Measurements from ENCODE around the gene OAS2.

OAS2 gene

GRCh38 chr12:112965643-112966042, 12.7 kb upstream of the OAS2 start:
- no peak for TF ChIP-seq CTCF (IDR thresholded peaks at IDR 0.05; ENCODE audit: low read depth, low read length)
- DNase-seq (ENCODE audit: extremely low read depth, low read depth) = no peak

- no peak for DNase-seq (ENCODE audit: extremely low read depth, low read depth)
- no peak for TF ChIP-seq CTCF (IDR thresholded peaks at IDR 0.05; ENCODE audit: low read depth, low read length)
Observed at GRCh38 chr12:112967306-112967705, 11.0 kb upstream of the OAS2 start.

GRCh38 chr12:112967858-112968257, 10.5 kb upstream of the OAS2 start:
- TF ChIP-seq CTCF (IDR thresholded peaks at IDR 0.05; ENCODE audit: low read depth, low read length) = no peak

GRCh38 chr12:112969547-112970306, 8.6 kb upstream of the OAS2 start:
- DNase-seq (ENCODE audit: extremely low read depth, low read depth) = no peak
- no peak for TF ChIP-seq CTCF (IDR thresholded peaks at IDR 0.05; ENCODE audit: low read depth, low read length)

More at GRCh38 chr12:112967858-112968257, 10.5 kb upstream of the OAS2 start:
- no peak for DNase-seq (ENCODE audit: extremely low read depth, low read depth)

- no peak for TF ChIP-seq CTCF (IDR thresholded peaks at IDR 0.05; ENCODE audit: low read depth, low read length)
- DNase-seq (ENCODE audit: extremely low read depth, low read depth) = no peak
Observed at GRCh38 chr12:112970391-112970790, 7.9 kb upstream of the OAS2 start.

- TF ChIP-seq CTCF (IDR thresholded peaks at IDR 0.05; ENCODE audit: low read depth, low read length) = no peak
- no peak for DNase-seq (ENCODE audit: extremely low read depth, low read depth)
Observed at GRCh38 chr12:112971248-112971647, 7.1 kb upstream of the OAS2 start.

GRCh38 chr12:112973011-112973735, 5.1 kb upstream of the OAS2 start:
- no peak for DNase-seq (ENCODE audit: extremely low read depth, low read depth)
- TF ChIP-seq CTCF (IDR thresholded peaks at IDR 0.05; ENCODE audit: low read depth, low read length) = no peak

Data from AG09319 (cell line).